ENCODE results near the gene NOL12.
A peak's percentile ranks its signal among the peaks of the same experiment; 100 is the strongest.

NOL12 gene

DNA sequence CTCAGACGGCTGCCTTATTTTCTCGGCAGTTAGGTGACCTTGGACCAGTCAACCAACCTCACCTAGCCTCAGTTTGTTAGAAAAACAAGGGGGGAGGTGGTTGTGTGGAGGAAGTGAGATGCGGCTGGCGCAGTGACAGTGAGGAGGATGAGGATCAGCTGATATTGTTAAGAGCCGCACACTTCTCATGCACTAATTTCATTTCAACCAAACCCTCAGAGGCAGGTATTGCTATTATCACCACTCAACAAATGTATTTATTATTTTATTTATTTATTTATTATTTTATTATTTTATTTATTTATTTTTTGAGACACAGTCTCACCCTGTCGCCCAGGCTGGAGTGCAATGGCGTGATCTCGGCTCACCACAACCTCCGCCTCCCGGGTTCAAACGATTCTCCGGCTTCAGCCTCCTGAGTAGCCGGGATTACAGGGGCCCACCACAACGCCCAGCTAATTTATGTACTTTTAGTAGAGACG is 8.6 kb upstream of the NOL12 start:
- no peak for ATAC-seq
- TF ChIP-seq ESRRG (CRISPR knock-in tag; IDR thresholded peaks at IDR 0.05), result no peak

DNA sequence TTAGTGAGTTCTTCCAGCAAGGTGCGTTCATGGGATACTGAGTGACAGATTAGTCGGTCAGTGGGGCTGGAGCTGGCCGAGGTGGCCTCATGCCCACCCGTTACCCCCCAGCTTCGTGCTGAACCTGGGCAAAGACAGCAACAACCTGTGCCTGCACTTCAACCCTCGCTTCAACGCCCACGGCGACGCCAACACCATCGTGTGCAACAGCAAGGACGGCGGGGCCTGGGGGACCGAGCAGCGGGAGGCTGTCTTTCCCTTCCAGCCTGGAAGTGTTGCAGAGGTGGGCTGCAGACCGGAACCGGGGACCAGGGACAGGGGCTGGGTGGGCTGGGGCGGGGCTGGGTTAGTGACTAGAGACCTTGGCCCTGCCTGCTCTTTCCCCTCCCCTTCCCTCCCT is 7.8 kb upstream of the NOL12 start:
- TF ChIP-seq ZFP30 (CRISPR knock-in tag; IDR thresholded peaks at IDR 0.05) (no peak), TOX (CRISPR knock-in tag; IDR thresholded peaks at IDR 0.05; ENCODE audit: borderline replicate concordance) (no peak)
- TF ChIP-seq, protein P1, sequence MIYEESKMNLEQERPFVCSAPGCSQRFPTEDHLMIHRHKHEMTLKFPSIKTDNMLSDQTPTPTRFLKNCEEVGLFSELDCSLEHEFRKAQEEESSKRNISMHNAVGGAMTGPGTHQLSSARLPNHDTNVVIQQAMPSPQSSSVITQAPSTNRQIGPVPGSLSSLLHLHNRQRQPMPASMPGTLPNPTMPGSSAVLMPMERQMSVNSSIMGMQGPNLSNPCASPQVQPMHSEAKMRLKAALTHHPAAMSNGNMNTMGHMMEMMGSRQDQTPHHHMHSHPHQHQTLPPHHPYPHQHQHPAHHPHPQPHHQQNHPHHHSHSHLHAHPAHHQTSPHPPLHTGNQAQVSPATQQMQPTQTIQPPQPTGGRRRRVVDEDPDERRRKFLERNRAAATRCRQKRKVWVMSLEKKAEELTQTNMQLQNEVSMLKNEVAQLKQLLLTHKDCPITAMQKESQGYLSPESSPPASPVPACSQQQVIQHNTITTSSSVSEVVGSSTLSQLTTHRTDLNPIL (CRISPR knock-in tag; IDR thresholded peaks at IDR 0.05; ENCODE audit: low read depth), result no peak
- TF ChIP-seq, protein P2, sequence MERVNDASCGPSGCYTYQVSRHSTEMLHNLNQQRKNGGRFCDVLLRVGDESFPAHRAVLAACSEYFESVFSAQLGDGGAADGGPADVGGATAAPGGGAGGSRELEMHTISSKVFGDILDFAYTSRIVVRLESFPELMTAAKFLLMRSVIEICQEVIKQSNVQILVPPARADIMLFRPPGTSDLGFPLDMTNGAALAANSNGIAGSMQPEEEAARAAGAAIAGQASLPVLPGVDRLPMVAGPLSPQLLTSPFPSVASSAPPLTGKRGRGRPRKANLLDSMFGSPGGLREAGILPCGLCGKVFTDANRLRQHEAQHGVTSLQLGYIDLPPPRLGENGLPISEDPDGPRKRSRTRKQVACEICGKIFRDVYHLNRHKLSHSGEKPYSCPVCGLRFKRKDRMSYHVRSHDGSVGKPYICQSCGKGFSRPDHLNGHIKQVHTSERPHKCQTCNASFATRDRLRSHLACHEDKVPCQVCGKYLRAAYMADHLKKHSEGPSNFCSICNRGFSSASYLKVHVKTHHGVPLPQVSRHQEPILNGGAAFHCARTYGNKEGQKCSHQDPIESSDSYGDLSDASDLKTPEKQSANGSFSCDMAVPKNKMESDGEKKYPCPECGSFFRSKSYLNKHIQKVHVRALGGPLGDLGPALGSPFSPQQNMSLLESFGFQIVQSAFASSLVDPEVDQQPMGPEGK (CRISPR knock-in tag; IDR thresholded peaks at IDR 0.05; ENCODE audit: borderline replicate concordance), result no peak
- ATAC-seq, result no peak

DNA sequence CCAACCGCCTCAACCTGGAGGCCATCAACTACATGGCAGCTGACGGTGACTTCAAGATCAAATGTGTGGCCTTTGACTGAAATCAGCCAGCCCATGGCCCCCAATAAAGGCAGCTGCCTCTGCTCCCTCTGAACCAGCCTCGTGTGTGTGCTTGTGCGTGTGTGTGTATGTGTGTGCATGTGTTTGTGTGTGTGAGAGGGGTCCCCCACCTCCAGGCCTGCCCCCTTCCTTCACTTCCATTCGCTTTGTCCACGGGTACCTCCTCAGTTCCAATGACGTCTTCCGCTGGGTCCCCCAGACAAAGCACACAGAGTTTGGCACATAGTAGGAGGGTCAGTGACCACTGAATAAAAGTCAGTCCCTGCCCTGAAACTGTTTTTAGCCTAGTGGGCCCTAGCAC is 6.5 kb upstream of the NOL12 start:
- TF ChIP-seq ZNF70 (CRISPR knock-in tag; IDR thresholded peaks at IDR 0.05), result no peak
- TF ChIP-seq OSR1 (CRISPR knock-in tag; IDR thresholded peaks at IDR 0.05), result no peak
- no peak for TF ChIP-seq ESRRG (CRISPR knock-in tag; IDR thresholded peaks at IDR 0.05)
- no peak for TF ChIP-seq ZNF565 (CRISPR knock-in tag; conservative IDR thresholded peaks at IDR 0.05; ENCODE audit: low read depth)
- TF ChIP-seq TOX (CRISPR knock-in tag; IDR thresholded peaks at IDR 0.05; ENCODE audit: borderline replicate concordance), result no peak
- no peak for TF ChIP-seq BACH2 (CRISPR knock-in tag; IDR thresholded peaks at IDR 0.05; ENCODE audit: borderline replicate concordance)
- no peak for TF ChIP-seq PPARA (CRISPR knock-in tag; IDR thresholded peaks at IDR 0.05; ENCODE audit: borderline replicate concordance)
- TF ChIP-seq, protein P3, sequence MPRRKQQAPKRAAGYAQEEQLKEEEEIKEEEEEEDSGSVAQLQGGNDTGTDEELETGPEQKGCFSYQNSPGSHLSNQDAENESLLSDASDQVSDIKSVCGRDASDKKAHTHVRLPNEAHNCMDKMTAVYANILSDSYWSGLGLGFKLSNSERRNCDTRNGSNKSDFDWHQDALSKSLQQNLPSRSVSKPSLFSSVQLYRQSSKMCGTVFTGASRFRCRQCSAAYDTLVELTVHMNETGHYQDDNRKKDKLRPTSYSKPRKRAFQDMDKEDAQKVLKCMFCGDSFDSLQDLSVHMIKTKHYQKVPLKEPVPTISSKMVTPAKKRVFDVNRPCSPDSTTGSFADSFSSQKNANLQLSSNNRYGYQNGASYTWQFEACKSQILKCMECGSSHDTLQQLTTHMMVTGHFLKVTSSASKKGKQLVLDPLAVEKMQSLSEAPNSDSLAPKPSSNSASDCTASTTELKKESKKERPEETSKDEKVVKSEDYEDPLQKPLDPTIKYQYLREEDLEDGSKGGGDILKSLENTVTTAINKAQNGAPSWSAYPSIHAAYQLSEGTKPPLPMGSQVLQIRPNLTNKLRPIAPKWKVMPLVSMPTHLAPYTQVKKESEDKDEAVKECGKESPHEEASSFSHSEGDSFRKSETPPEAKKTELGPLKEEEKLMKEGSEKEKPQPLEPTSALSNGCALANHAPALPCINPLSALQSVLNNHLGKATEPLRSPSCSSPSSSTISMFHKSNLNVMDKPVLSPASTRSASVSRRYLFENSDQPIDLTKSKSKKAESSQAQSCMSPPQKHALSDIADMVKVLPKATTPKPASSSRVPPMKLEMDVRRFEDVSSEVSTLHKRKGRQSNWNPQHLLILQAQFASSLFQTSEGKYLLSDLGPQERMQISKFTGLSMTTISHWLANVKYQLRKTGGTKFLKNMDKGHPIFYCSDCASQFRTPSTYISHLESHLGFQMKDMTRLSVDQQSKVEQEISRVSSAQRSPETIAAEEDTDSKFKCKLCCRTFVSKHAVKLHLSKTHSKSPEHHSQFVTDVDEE (CRISPR knock-in tag; IDR thresholded peaks at IDR 0.05), result no peak
- no peak for TF ChIP-seq SNAI2 (CRISPR knock-in tag; IDR thresholded peaks at IDR 0.05)
- TF ChIP-seq ZFP3 (CRISPR knock-in tag; IDR thresholded peaks at IDR 0.05), result no peak
- TF ChIP-seq, protein P4, sequence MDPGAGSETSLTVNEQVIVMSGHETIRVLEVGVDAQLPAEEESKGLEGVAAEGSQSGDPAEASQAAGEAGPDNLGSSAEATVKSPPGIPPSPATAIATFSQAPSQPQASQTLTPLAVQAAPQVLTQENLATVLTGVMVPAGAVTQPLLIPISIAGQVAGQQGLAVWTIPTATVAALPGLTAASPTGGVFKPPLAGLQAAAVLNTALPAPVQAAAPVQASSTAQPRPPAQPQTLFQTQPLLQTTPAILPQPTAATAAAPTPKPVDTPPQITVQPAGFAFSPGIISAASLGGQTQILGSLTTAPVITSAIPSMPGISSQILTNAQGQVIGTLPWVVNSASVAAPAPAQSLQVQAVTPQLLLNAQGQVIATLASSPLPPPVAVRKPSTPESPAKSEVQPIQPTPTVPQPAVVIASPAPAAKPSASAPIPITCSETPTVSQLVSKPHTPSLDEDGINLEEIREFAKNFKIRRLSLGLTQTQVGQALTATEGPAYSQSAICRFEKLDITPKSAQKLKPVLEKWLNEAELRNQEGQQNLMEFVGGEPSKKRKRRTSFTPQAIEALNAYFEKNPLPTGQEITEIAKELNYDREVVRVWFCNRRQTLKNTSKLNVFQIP (CRISPR knock-in tag; IDR thresholded peaks at IDR 0.05; ENCODE audit: borderline replicate concordance, low read depth), result no peak
- TF ChIP-seq, protein P2 (CRISPR knock-in tag; IDR thresholded peaks at IDR 0.05; ENCODE audit: borderline replicate concordance), result no peak
- ATAC-seq, result no peak

DNA sequence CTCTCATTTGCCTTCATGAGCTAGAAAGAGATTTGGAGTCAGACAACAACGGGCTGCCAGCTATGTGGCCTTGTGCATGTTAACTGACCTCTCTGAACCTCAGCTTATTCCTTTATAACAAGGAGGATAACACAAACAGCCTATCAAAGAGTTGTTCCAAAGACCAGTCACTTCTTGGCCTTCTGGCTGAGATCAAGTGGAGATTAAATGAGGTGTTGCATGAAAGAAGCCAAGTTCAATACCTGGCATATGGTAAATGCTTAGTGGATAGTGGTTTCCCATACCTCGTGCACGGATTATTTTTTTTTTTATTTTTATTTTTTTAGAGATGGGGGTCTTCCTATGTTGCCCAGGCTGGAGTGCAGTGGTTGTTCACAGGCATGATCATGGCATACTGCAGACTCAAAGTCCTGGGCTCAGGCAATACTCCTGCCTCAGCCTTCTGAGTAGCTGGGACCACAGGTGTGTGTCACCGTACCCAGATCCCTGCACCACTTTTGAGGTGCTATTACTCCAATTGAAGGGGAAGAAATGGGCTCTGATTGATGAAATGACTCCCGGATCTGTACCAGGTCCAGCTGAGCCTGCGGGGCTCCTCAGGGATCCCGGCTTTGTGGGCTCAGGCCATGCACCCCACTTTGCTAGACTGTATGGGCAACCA is 5.8 kb upstream of the NOL12 start:
- peak; percentile 1; the same call in 2 of the 3 replicates for ATAC-seq
- TF ChIP-seq TOX (CRISPR knock-in tag; IDR thresholded peaks at IDR 0.05; ENCODE audit: borderline replicate concordance), result no peak
- TF ChIP-seq PPARA (CRISPR knock-in tag; IDR thresholded peaks at IDR 0.05; ENCODE audit: borderline replicate concordance), result no peak
- no peak for TF ChIP-seq ZNF8 (CRISPR knock-in tag; IDR thresholded peaks at IDR 0.05)
- no peak for TF ChIP-seq TCF4 (CRISPR knock-in tag; IDR thresholded peaks at IDR 0.05; ENCODE audit: borderline replicate concordance)
- no peak for TF ChIP-seq ZNF565 (CRISPR knock-in tag; conservative IDR thresholded peaks at IDR 0.05; ENCODE audit: low read depth)
- no peak for TF ChIP-seq CSDC2 (CRISPR knock-in tag; IDR thresholded peaks at IDR 0.05)
- TF ChIP-seq, protein P4 (CRISPR knock-in tag; IDR thresholded peaks at IDR 0.05; ENCODE audit: borderline replicate concordance, low read depth), result no peak
- no peak for TF ChIP-seq ESRRG (CRISPR knock-in tag; IDR thresholded peaks at IDR 0.05)
- no peak for TF ChIP-seq ISL1 (CRISPR knock-in tag; IDR thresholded peaks at IDR 0.05)

All from SK-N-SH treated with all-trans-retinoic acid at 6 μM for 48 hours (cell line).